Endothelial cell of umbilical vein (primary cell): ENCODE measurements around the gene LEPROT. TPM values are rescaled to one million over a fixed set of nuclear protein-coding genes. Genes with fewer than 3 reads are reported as not detected.

Experiments used
- BruUV-seq: library from RNA; stranded (reverse); fragments of 400-500 nt; replicated peaks from 2 replicates; lab custom pipeline; 2021; lab: Mats Ljungman, UMichigan
- CTCF ChIA-PET: fragments of 300-600, 350-600 bp; sonication (Branson Sonifier 250); formaldehyde crosslinking; loops from one replicate; lab custom pipeline; 2021; ENCODE audit warnings: antibody characterized with exemption, inconsistent platforms; lab: Charles Lee
- POLR2A ChIA-PET: fragments of 300-600, 350-600 bp; sonication (Branson Sonifier 250); formaldehyde crosslinking; loops from one replicate; lab custom pipeline; 2021; ENCODE audit warnings: antibody characterized with exemption, inconsistent platforms; lab: Charles Lee
- DNase-seq: peaks from one replicate; pipeline ENCODE4 v3.0.0-alpha.2; 2011; ENCODE audit warnings: low read depth, low spot score
- FAIRE-seq: peaks from 2 replicates; lab custom pipeline; 2011; peaks lifted over from hg19 to GRCh38; lab: Jason Lieb, UNC
- H2AFZ ChIP-seq: 2 replicates; pipeline ENCODE4 v1.6.0; 2012; ENCODE audit warnings: low read depth, low read length, control low read depth, inconsistent platforms
- H3K27ac ChIP-seq: 2 replicates; pipeline ENCODE4 v1.5.1; 2011; ENCODE audit warnings: low read depth, mild to moderate bottlenecking, control low read depth, low read length, moderate library complexity; ENCODE audit not compliant: insufficient read depth
- H3K27me3 ChIP-seq, 2 experiments: 2 replicates each; pipeline versions ENCODE4 v1.6.0 to v1.6.1; 2011; ENCODE audit warnings: low read length in 2 of 2, mixed read lengths in 1 of 2; ENCODE audit not compliant: control insufficient read depth in 2 of 2, insufficient read depth in 2 of 2
- H3K36me3 ChIP-seq, 2 experiments: 2 replicates in 1 of 2; 3 replicates in 1 of 2; pipeline ENCODE4 v1.5.1; 2011; ENCODE audit warnings: low read length in 2 of 2, mild to moderate bottlenecking in 1 of 2, moderate library complexity in 1 of 2; ENCODE audit not compliant: control insufficient read depth in 2 of 2, insufficient read depth in 2 of 2; ENCODE audit errors: extremely low read depth in 1 of 2
- H3K4me1 ChIP-seq: 3 replicates; pipeline ENCODE4 v1.5.1; 2011; ENCODE audit warnings: mild to moderate bottlenecking, low read length; ENCODE audit not compliant: control insufficient read depth, insufficient read depth; ENCODE audit errors: extremely low read depth
- H3K4me2 ChIP-seq: 2 replicates; pipeline ENCODE4 v1.6.1; 2011; ENCODE audit warnings: low read length, control low read depth, mixed read lengths; ENCODE audit not compliant: insufficient read depth
- H3K4me3 ChIP-seq, 3 experiments: fragments of 200-600 bp in 1 of 3; sonication (generic), shearing (Covaris generic) in 1 of 3; replicated peaks in 1 of 3; 2 replicates each; pipeline ENCODE4 v1.5.1; 2011 to 2016; ENCODE audit warnings: control low read depth in 3 of 3, low read length in 3 of 3, mild to moderate bottlenecking in 2 of 3, inconsistent platforms in 1 of 3, low read depth in 1 of 3, moderate library complexity in 1 of 3; ENCODE audit not compliant: insufficient read depth in 1 of 3
- H3K79me2 ChIP-seq: 2 replicates; pipeline ENCODE4 v1.6.0; 2012; ENCODE audit warnings: low read length, inconsistent platforms; ENCODE audit not compliant: control insufficient read depth, insufficient read depth
- H3K9ac ChIP-seq: replicated peaks from 2 replicates; pipeline ENCODE3; 2011; ENCODE audit warnings: low read length, control low read depth; ENCODE audit not compliant: insufficient read depth; ENCODE audit errors: extremely low read depth
- H3K9me1 ChIP-seq: replicated peaks from 3 replicates; pipeline ENCODE4 v1.6.0; 2011; ENCODE audit warnings: mild to moderate bottlenecking, low read length; ENCODE audit not compliant: control insufficient read depth, insufficient read depth; ENCODE audit errors: extremely low read depth
- H3K9me3 ChIP-seq: replicated peaks from 2 replicates; pipeline ENCODE4 v1.5.1; 2012; ENCODE audit warnings: low read length, inconsistent platforms; ENCODE audit not compliant: control insufficient read depth, insufficient read depth
- H4K20me1 ChIP-seq: replicated peaks from 2 replicates; pipeline ENCODE3; 2011; ENCODE audit warnings: mild to moderate bottlenecking, low read length; ENCODE audit not compliant: control insufficient read depth, insufficient read depth; ENCODE audit errors: extremely low read depth
- EZH2 ChIP-seq: IDR thresholded peaks from 2 replicates; pipeline ENCODE4 v1.6.1; 2012; ENCODE audit warnings: borderline replicate concordance, low read depth, mild to moderate bottlenecking, moderate library complexity, low read length, inconsistent platforms; ENCODE audit not compliant: severe bottlenecking
- FOS ChIP-seq: IDR thresholded peaks from 2 replicates; pipeline ENCODE4 v1.6.1; 2011; ENCODE audit warnings: mild to moderate bottlenecking, low read length, moderate library complexity, borderline replicate concordance; ENCODE audit not compliant: insufficient read depth
- GATA2 ChIP-seq: IDR thresholded peaks from 2 replicates; pipeline ENCODE4 v1.7.0; 2011; ENCODE audit warnings: low read depth, mild to moderate bottlenecking, moderate library complexity, mixed read lengths, low read length; ENCODE audit not compliant: insufficient read length, insufficient read depth
- JUN ChIP-seq: IDR thresholded peaks from 2 replicates; pipeline ENCODE4 v1.6.1; 2011; ENCODE audit warnings: borderline replicate concordance, low read depth; ENCODE audit not compliant: insufficient read length, insufficient read depth
- MYC ChIP-seq: IDR thresholded peaks from one replicate; pipeline ENCODE4 v1.6.1; 2011; ENCODE audit warnings: mild to moderate bottlenecking, low read depth, low read length
- POLR2A ChIP-seq: IDR thresholded peaks from 2 replicates; pipeline ENCODE4 v1.6.1; 2012; ENCODE audit warnings: low read depth, mild to moderate bottlenecking, control low read depth, low read length
- POLR2AphosphoS5 ChIP-seq: IDR thresholded peaks from 2 replicates; pipeline ENCODE4 v1.6.1; 2012; ENCODE audit warnings: low read depth, mild to moderate bottlenecking, control low read depth, low read length, moderate library complexity; ENCODE audit not compliant: insufficient read depth
- dilution Hi-C: fragments of 300-500 bp; cut with MboI; formaldehyde crosslinking; loops from one replicate; pipeline ENCODE4 v1.15.0; 2019; ENCODE audit warnings: low sequenced_read_pairs; ENCODE audit not compliant: extremely low pct_ligation_motif_present
- intact Hi-C: fragments of 100-400 bp; cut with micrococcal nuclease; formaldehyde crosslinking; loops from one replicate; pipeline ENCODE4 v1.10.0; 2022
- polyA plus RNA-seq, 4 experiments: library from polyadenylated mRNA; depleted of rRNA in 3 of 4; stranded (reverse) in 3 of 4; unstranded in 1 of 4; fragments of >200 nt; gene quantifications; 2 replicates each; pipeline versions ENCODE4 v1.2.1 to v1.2.3, GENCODE V29; 2011 to 2012; ENCODE audit warnings: missing spikeins in 1 of 4
- total RNA-seq: library from RNA; stranded (reverse); gene quantifications from 2 replicates; pipeline ENCODE4 v1.2.3, GENCODE V29; 2021
- TF ChIP-seq, protein P1 (sequence below), 2 donors: IDR thresholded peaks; 1 replicate in 1 of 2; 2 replicates in 1 of 2; pipeline ENCODE4 v1.5.1; 2011; ENCODE audit warnings: low read length in 2 of 2, mild to moderate bottlenecking in 2 of 2, moderate library complexity in 2 of 2, control low read depth in 1 of 2, inconsistent platforms in 1 of 2, low read depth in 1 of 2; ENCODE audit not compliant: insufficient read depth in 1 of 2; ENCODE audit errors: extremely low read depth in 1 of 2
- TF ChIP-seq, protein P2 (sequence below): IDR thresholded peaks from 2 replicates; pipeline ENCODE4 v1.6.1; 2011; ENCODE audit not compliant: insufficient read depth, insufficient read length

LEPROT gene
- total and polyA plus RNA-seq, 2 donors (not counting 3 experiments of a cell fraction or from before 2014, with no cell fraction given), result 80.6 to 94.8 TPM

DNA sequence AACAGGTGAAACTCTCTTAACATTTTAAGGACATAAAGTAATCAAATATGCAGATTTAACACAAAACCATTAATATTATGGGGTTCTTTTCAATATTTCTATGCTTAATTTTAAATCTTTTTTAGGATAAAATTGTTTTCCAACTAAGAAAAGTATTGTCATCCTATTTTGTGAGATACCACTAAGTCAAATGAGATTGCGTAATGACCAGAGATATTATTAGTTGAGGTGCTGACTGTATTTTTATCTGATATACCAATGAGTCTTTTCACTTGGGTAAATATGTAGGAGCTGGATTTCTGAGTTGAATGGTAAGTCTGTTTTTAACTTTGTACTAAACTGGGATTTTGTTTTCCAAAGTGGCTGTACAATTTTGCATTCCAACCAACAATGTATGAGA lies 25.4 kb downstream of the LEPROT start:
- FAIRE-seq, result no peak
- Histone ChIP-seq H3K27ac (no peak overlapping the region), H3K4me1 (no peaks in the 10 kb centered on the region), H2AFZ (no peak overlapping the region), H3K9me1 (no peaks in the 10 kb centered on the region), H3K79me2 (no peaks in the 10 kb centered on the region), H3K4me3 (no peak overlapping the region), H3K9ac (no peak overlapping the region), H3K27me3 (no peaks in the 10 kb centered on the region), H3K9me3 (no peaks in the 10 kb centered on the region), H3K4me2 (no peak overlapping the region), H4K20me1 (no peaks in the 10 kb centered on the region), H3K36me3 (no peaks in the 10 kb centered on the region)
- TF ChIP-seq FOS (no peak), POLR2A (no peak), EZH2 (no peak), POLR2AphosphoS5 (no peak), GATA2 (no peak), JUN (no peak), MYC (no peak)
- TF ChIP-seq, protein P1, sequence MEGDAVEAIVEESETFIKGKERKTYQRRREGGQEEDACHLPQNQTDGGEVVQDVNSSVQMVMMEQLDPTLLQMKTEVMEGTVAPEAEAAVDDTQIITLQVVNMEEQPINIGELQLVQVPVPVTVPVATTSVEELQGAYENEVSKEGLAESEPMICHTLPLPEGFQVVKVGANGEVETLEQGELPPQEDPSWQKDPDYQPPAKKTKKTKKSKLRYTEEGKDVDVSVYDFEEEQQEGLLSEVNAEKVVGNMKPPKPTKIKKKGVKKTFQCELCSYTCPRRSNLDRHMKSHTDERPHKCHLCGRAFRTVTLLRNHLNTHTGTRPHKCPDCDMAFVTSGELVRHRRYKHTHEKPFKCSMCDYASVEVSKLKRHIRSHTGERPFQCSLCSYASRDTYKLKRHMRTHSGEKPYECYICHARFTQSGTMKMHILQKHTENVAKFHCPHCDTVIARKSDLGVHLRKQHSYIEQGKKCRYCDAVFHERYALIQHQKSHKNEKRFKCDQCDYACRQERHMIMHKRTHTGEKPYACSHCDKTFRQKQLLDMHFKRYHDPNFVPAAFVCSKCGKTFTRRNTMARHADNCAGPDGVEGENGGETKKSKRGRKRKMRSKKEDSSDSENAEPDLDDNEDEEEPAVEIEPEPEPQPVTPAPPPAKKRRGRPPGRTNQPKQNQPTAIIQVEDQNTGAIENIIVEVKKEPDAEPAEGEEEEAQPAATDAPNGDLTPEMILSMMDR (IDR thresholded peaks at IDR 0.05; ENCODE audit: extremely low read depth in 1 of 2, insufficient read depth in 1 of 2, low read depth in 1 of 2, low read length in 2 of 2), result no peak
- TF ChIP-seq, protein P2, sequence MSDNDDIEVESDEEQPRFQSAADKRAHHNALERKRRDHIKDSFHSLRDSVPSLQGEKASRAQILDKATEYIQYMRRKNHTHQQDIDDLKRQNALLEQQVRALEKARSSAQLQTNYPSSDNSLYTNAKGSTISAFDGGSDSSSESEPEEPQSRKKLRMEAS, result no peak
- CTCF ChIA-PET, result interaction anchor here (1.0 kb wide), 1 partner anchor 13 kb away, joined by 3 read pairs; no protein-coding TSS in a partner anchor
- dilution Hi-C loops, result no loop called here
- no peak for DNase-seq
- intact Hi-C loops, result no loop called here
- POLR2A ChIA-PET, result no interaction called here
- no TSS peak for BruUV-seq
